HL-60 (cell line): ENCODE data around the gene ARAP3.

Experiments used
- CTCF ChIP-seq: IDR thresholded peaks from one replicate; pipeline ENCODE4 v1.5.1; 2011; ENCODE audit warnings: low read length, control low read depth, inconsistent platforms; ENCODE audit not compliant: insufficient read depth
- POLR2AphosphoS5 ChIP-seq: IDR thresholded peaks from 2 replicates; pipeline ENCODE4 v1.6.1; 2012; ENCODE audit warnings: low read depth

GRCh38 chr5:141697586-141697985, 15.6 kb upstream of the ARAP3 start:
- TF ChIP-seq CTCF = no peak
- no peak for TF ChIP-seq POLR2AphosphoS5
